GM12872 (cell line): ENCODE measurements around the gene CALB2.

ENCODE experiments used
- CTCF ChIP-seq: IDR thresholded peaks from 3 replicates; pipeline ENCODE4 v1.5.1; 2011; ENCODE audit warnings: low read depth, mild to moderate bottlenecking, low read length, moderate library complexity; ENCODE audit not compliant: insufficient read depth

The CALB2 gene

GRCh38 chr16:71365021-71365420 lies 6.5 kb downstream of the CALB2 start:
- no peak for TF ChIP-seq CTCF

GRCh38 chr16:71367241-71367976 lies 8.9 kb downstream of the CALB2 start:
- TF ChIP-seq CTCF = peak; percentile 87

GRCh38 chr16:71368958-71369357 lies 10.4 kb downstream of the CALB2 start:
- TF ChIP-seq CTCF = no peak

- TF ChIP-seq CTCF = no peak
These were observed 11.0 kb downstream of the CALB2 start for GRCh38 chr16:71369494-71369893.

GRCh38 chr16:71371237-71371636 lies 12.7 kb downstream of the CALB2 start:
- TF ChIP-seq CTCF = no peak

GRCh38 chr16:71373073-71373472 lies 14.6 kb downstream of the CALB2 start:
- TF ChIP-seq CTCF = no peak

- no peak for TF ChIP-seq CTCF
These were observed 18.1 kb downstream of the CALB2 start for GRCh38 chr16:71376465-71377157.
